MM.1S (cell line): ENCODE measurements around the gene TNP2.

Experiments
- EZH2 ChIP-seq: fragments of 300-600 bp; sonication (generic); optimal IDR thresholded peaks from 2 replicates; pipeline ENCODE3; 2017; ENCODE audit warnings: low read depth, mild to moderate bottlenecking, antibody characterized with exemption, low read length, mixed read lengths
- EZH2phosphoT487 ChIP-seq: fragments of 300-600 bp; sonication (generic); IDR thresholded peaks from 2 replicates; pipeline ENCODE4 v1.6.1; 2018; ENCODE audit warnings: antibody characterized with exemption, low read length
- TF ChIP-seq, protein P1 (sequence below): fragments of 300-600 bp; sonication (generic); IDR thresholded peaks from 2 replicates; pipeline ENCODE4 v1.5.1; 2016; ENCODE audit warnings: antibody characterized with exemption, low read length, mixed read lengths

DNA sequence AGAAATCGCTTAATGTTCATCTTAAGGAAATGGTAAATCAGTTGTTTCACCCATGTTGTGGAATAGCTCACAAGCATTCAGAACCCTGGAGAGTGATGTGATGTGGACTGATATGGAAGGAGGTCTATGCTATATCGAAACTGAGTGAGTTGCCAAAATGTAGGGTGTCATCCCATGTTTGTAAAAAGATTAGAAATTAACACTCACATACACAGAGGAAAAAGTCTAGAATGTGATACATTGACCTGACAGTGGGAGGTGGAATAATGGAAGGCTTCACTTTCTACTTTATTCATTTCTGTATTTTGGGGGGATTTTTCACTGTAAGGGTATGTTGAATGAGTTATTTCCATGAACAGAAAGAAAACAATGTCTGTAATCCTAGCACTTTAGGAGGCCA lies 16.7 kb upstream of the TNP2 start:
- TF ChIP-seq, protein P1, sequence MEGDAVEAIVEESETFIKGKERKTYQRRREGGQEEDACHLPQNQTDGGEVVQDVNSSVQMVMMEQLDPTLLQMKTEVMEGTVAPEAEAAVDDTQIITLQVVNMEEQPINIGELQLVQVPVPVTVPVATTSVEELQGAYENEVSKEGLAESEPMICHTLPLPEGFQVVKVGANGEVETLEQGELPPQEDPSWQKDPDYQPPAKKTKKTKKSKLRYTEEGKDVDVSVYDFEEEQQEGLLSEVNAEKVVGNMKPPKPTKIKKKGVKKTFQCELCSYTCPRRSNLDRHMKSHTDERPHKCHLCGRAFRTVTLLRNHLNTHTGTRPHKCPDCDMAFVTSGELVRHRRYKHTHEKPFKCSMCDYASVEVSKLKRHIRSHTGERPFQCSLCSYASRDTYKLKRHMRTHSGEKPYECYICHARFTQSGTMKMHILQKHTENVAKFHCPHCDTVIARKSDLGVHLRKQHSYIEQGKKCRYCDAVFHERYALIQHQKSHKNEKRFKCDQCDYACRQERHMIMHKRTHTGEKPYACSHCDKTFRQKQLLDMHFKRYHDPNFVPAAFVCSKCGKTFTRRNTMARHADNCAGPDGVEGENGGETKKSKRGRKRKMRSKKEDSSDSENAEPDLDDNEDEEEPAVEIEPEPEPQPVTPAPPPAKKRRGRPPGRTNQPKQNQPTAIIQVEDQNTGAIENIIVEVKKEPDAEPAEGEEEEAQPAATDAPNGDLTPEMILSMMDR: no peak
- TF ChIP-seq EZH2phosphoT487 (no peak), EZH2 (no peak)
